HepG2 (cell line): ENCODE measurements around the gene PPM1K. TPM values are rescaled to one million over a fixed set of nuclear protein-coding genes. Genes with fewer than 3 reads are reported as not detected.

Source experiments
- ATAC-seq: fragments of 200-7000 bp; cut with Tn5 transposase; 3 replicates; pipeline ENCODE4 v1.9.1; 2020; ENCODE audit warnings: mild to moderate bottlenecking, moderate library complexity
- BruUV-seq: library from RNA; stranded (reverse); fragments of 400-500 nt; replicated peaks from 2 replicates; lab custom pipeline; 2021; lab: Mats Ljungman, UMichigan
- CTCF ChIA-PET: fragments of 300-600 bp; formaldehyde crosslinking; extraction: SDS; loops from one replicate; lab custom pipeline; 2021; ENCODE audit warnings: low total read pairs, inconsistent platforms, low intra/inter-chr PET ratio; lab: Yijun Ruan, JAX
- POLR2A ChIA-PET: fragments of 350-600 bp; sonication (Branson Sonifier 250); formaldehyde crosslinking; loops from one replicate; lab custom pipeline; 2020; ENCODE audit warnings: antibody characterized with exemption, inconsistent platforms; lab: Yijun Ruan, JAX
- DNase-seq: peaks from one replicate; pipeline ENCODE4 v3.0.0-alpha.2; 2015; ENCODE audit warnings: low spot score
- FAIRE-seq: peaks from 3 replicates; lab custom pipeline; 2011; peaks lifted over from hg19 to GRCh38; lab: Jason Lieb, UNC
- H2AFZ ChIP-seq: one replicate; pipeline ENCODE4 v1.6.1; 2011; ENCODE audit warnings: low read length, inconsistent platforms
- H3K27ac ChIP-seq: fragments of 300-600 bp; 3 replicates; pipeline ENCODE4 v1.8.0; 2011; ENCODE audit warnings: mixed run types, mild to moderate bottlenecking, mixed read lengths, low read length, inconsistent platforms; ENCODE audit not compliant: insufficient read depth; ENCODE audit errors: extremely low read length
- H3K27me3 ChIP-seq, 2 experiments: fragments of 200-600 bp in 1 of 2; 2 replicates in 1 of 2; 3 replicates in 1 of 2; pipeline versions ENCODE4 v1.6.0 to v1.8.0; 2011; ENCODE audit warnings: low read length in 2 of 2, mild to moderate bottlenecking in 2 of 2, moderate library complexity in 2 of 2, inconsistent platforms in 1 of 2; ENCODE audit not compliant: insufficient read depth in 2 of 2, control insufficient read depth in 1 of 2
- H3K36me3 ChIP-seq, 2 experiments: fragments of 200-600 bp in 1 of 2; replicated peaks in 1 of 2; 2 replicates in 1 of 2; 3 replicates in 1 of 2; pipeline versions ENCODE4 v1.5.1 to v1.8.0; 2011; ENCODE audit warnings: low read length in 2 of 2, inconsistent platforms in 1 of 2; ENCODE audit not compliant: insufficient read depth in 2 of 2, control insufficient read depth in 1 of 2
- H3K4me1 ChIP-seq: 2 replicates; pipeline ENCODE4 v1.5.1; 2012; ENCODE audit warnings: low read length, inconsistent platforms; ENCODE audit not compliant: insufficient read depth
- H3K4me2 ChIP-seq: 2 replicates; pipeline ENCODE4 v1.6.0; 2011; ENCODE audit warnings: low read depth, low read length, inconsistent platforms
- H3K4me3 ChIP-seq, 3 experiments: fragments of 200-600 bp in 1 of 3; sonication (generic), shearing (Covaris generic) in 1 of 3; replicated peaks in 1 of 3; 2 replicates each; pipeline ENCODE4 v1.5.1; 2011 to 2016; ENCODE audit warnings: low read length in 3 of 3, inconsistent platforms in 2 of 3, low read depth in 2 of 3, mild to moderate bottlenecking in 2 of 3, control low read depth in 1 of 3, mixed read lengths in 1 of 3; ENCODE audit not compliant: insufficient read depth in 1 of 3
- H3K79me2 ChIP-seq: one replicate; pipeline ENCODE4 v1.6.1; 2011; ENCODE audit warnings: low read length, inconsistent platforms; ENCODE audit not compliant: insufficient read depth
- H3K9ac ChIP-seq: 2 replicates; pipeline ENCODE4 v1.6.0; 2011; ENCODE audit warnings: mild to moderate bottlenecking, low read depth, low read length, inconsistent platforms; ENCODE audit not compliant: insufficient read depth
- H3K9me3 ChIP-seq: 2 replicates; pipeline ENCODE4 v1.5.1; 2012; ENCODE audit warnings: mild to moderate bottlenecking, low read length
- H4K20me1 ChIP-seq: 2 replicates; pipeline ENCODE4 v1.6.0; 2011; ENCODE audit warnings: inconsistent platforms, mild to moderate bottlenecking, low read length, moderate library complexity; ENCODE audit not compliant: insufficient read depth
- DNMT3B ChIP-seq: conservative IDR thresholded peaks from 2 replicates; pipeline ENCODE4 v1.6.1; 2016; ENCODE audit warnings: missing biosample characterization, control low read depth
- KMT2A ChIP-seq: sonication (generic); formaldehyde crosslinking; IDR thresholded peaks from 2 replicates; pipeline ENCODE4 v1.4.0; 2020; ENCODE audit warnings: missing genetic modification reagents
- NR2F2 ChIP-seq: IDR thresholded peaks from 2 replicates; pipeline ENCODE4 v1.6.1; 2012; ENCODE audit warnings: low read depth, inconsistent platforms, borderline replicate concordance
- PRPF4 ChIP-seq: fragments of 200-400 bp; formaldehyde crosslinking; IDR thresholded peaks from 2 replicates; pipeline ENCODE4 v1.6.1; 2016; ENCODE audit warnings: low read length, low read depth; ENCODE audit not compliant: poor library complexity, severe bottlenecking
- SPEN ChIP-seq: sonication (generic); formaldehyde crosslinking; IDR thresholded peaks from 2 replicates; pipeline ENCODE4 v1.5.1; 2020; ENCODE audit warnings: low read depth, mild to moderate bottlenecking, missing genetic modification reagents
- XBP1 ChIP-seq: sonication (generic); formaldehyde crosslinking; IDR thresholded peaks from 2 replicates; pipeline ENCODE4 v1.5.0; 2020; ENCODE audit warnings: missing genetic modification reagents
- ZBTB21 ChIP-seq: sonication (generic); formaldehyde crosslinking; IDR thresholded peaks from 2 replicates; pipeline ENCODE4 v1.4.0; 2020; ENCODE audit warnings: missing genetic modification reagents
- WGBS: methylation state at CpG from one replicate; pipeline ENCODE4 v1.1.6; 2017; ENCODE audit warnings: low lambda C conversion rate; 5-methylcytosine and 5-hydroxymethylcytosine counted together
- in situ Hi-C: cut with HindIII; loops from 2 replicates; pipeline ENCODE4 v1.10.0; 2017; ENCODE audit warnings: low pct_unique_long_range_greater_than_20kb; ENCODE audit not compliant: extremely low pct_ligation_motif_present
- intact Hi-C: fragments of 100-400 bp; cut with micrococcal nuclease; formaldehyde crosslinking; loops from one replicate; pipeline ENCODE4 v1.10.0; 2022; ENCODE audit not compliant: unreplicated experiment
- polyA plus RNA-seq, 8 experiments: library from polyadenylated mRNA; depleted of rRNA in 3 of 8; stranded (reverse) in 7 of 8; unstranded in 1 of 8; fragments of >200 nt; fragmentation: Illumina TruSeq in 4 of 8; extraction: Trizol in 4 of 8; gene quantifications; 2 replicates each; pipeline versions ENCODE4 v1.2.1 to v1.2.3, GENCODE V29; 2011 to 2016; ENCODE audit warnings: low read depth in 4 of 8, missing spikeins in 1 of 8, mixed read lengths in 1 of 8; ENCODE audit not compliant: insufficient read depth in 1 of 8
- total RNA-seq, 5 experiments: library from RNA; depleted of rRNA; stranded (reverse); fragments of >200 nt; fragmentation: Illumina TruSeq; extraction: Trizol; gene quantifications; 2 replicates each; pipeline ENCODE4 v1.2.3, GENCODE V29; 2016; ENCODE audit warnings: low read depth in 1 of 5
- TF ChIP-seq, protein P1 (sequence below): IDR thresholded peaks from 2 replicates; pipeline ENCODE4 v1.6.1; 2016; ENCODE audit warnings: low read depth
- TF ChIP-seq, protein P2 (sequence below): sonication (generic); formaldehyde crosslinking; IDR thresholded peaks from 2 replicates; pipeline ENCODE4 v1.5.0; 2020; ENCODE audit warnings: mild to moderate bottlenecking, missing genetic modification reagents, moderate library complexity

PPM1K gene
- total and polyA plus RNA-seq, 2 of the 13 experiments (the other 11 are each of a cell fraction or from before 2014, with no cell fraction given) = 11.9 to 17.8 TPM

DNA sequence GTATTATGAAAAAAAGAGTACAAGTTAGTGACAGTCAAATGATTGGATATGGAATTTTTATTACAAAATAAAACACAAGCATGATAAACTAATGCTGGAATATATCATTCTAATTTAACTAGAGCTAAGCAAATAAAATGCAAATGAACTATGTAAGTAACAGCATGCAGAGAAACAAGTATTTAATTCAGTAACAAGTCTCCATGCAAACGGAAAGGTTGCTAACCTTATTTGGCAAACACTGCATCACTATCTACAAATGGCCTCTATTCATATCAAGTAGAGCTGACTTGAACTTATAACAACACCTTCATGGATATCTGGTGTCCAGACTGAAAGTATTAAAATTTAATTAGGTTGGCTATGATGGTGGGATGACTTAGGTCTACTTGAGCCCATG, 15.4 kb downstream of the PPM1K start:
- Histone ChIP-seq H3K9ac (no peak overlapping the region), H3K27ac (no peak overlapping the region), H4K20me1 (no peaks in the 10 kb centered on the region), H3K4me2 (no peak overlapping the region), H3K79me2 (no peaks in the 10 kb centered on the region), H3K27me3 (no peaks in the 10 kb centered on the region), H3K4me1 (no peaks in the 10 kb centered on the region), H2AFZ (no peak overlapping the region), H3K9me3 (no peaks in the 10 kb centered on the region), H3K4me3 (no peak overlapping the region), H3K36me3 (peaks cover 11 to 13% of the 10 kb centered on the region in 2 experiments; a peak in 3 of 5 replicates)
- DNase-seq = no peak
- in situ Hi-C loops = no loop called here
- ChIA-PET CTCF (no interaction called here), POLR2A (no interaction called here)
- no TSS peak for BruUV-seq
- intact Hi-C loops = no loop called here
- FAIRE-seq = no peak
- ATAC-seq = no peak
- 91% methylated on average over 1 of the region's 1 CpG for WGBS
- TF ChIP-seq DNMT3B (CRISPR knock-in tag) (no peak), NR2F2 (no peak), PRPF4 (no peak), SPEN (CRISPR knock-in tag) (no peak), XBP1 (CRISPR knock-in tag) (no peak), ZBTB21 (no peak), KMT2A (no peak)
- TF ChIP-seq, protein P1, sequence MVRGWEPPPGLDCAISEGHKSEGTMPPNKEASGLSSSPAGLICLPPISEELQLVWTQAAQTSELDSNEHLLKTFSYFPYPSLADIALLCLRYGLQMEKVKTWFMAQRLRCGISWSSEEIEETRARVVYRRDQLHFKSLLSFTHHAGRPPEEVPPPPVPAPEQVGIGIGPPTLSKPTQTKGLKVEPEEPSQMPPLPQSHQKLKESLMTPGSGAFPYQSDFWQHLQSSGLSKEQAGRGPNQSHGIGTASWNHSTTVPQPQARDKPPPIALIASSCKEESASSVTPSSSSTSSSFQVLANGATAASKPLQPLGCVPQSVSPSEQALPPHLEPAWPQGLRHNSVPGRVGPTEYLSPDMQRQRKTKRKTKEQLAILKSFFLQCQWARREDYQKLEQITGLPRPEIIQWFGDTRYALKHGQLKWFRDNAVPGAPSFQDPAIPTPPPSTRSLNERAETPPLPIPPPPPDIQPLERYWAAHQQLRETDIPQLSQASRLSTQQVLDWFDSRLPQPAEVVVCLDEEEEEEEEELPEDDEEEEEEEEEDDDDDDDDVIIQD = no peak
- TF ChIP-seq, protein P2, sequence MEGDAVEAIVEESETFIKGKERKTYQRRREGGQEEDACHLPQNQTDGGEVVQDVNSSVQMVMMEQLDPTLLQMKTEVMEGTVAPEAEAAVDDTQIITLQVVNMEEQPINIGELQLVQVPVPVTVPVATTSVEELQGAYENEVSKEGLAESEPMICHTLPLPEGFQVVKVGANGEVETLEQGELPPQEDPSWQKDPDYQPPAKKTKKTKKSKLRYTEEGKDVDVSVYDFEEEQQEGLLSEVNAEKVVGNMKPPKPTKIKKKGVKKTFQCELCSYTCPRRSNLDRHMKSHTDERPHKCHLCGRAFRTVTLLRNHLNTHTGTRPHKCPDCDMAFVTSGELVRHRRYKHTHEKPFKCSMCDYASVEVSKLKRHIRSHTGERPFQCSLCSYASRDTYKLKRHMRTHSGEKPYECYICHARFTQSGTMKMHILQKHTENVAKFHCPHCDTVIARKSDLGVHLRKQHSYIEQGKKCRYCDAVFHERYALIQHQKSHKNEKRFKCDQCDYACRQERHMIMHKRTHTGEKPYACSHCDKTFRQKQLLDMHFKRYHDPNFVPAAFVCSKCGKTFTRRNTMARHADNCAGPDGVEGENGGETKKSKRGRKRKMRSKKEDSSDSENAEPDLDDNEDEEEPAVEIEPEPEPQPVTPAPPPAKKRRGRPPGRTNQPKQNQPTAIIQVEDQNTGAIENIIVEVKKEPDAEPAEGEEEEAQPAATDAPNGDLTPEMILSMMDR = no peak
